ENCODE results near the gene CDC42BPG. TPM values are rescaled to one million over a fixed set of nuclear protein-coding genes. Genes with fewer than 3 reads are reported as not detected.

Gene CDC42BPG
- total RNA-seq, 2 donors from 2014 or later: 1.1 to 1.5 TPM

DNA sequence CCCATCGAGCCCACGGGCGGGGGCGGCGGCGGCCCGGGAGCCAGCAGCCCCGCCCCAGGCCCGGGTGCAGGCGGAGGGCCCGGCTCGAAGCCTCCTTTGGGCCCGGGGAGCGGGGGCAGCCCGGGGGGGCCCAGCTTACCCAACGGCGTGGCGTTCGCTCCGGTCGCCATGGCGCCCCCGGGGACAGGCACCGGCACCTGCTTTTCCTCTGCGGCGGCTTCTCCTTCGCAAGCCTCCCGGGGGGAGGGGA, 66.3 kb downstream of the CDC42BPG start:
- H3K27ac Mint-ChIP-seq: no peak overlapping the region
- H3K4me1 Mint-ChIP-seq (ENCODE audit: low read depth): peaks cover 69% of the 10 kb centered on the region
- H3K4me3 Mint-ChIP-seq: peak overlapping the region; percentile 91 to 94
- no peaks in the 10 kb centered on the region for H3K9me3 Mint-ChIP-seq
- H3K36me3 Mint-ChIP-seq (ENCODE audit: insufficient read depth in 2 of 2): peaks cover 26 to 48% of the 10 kb centered on the region in 2 donors
- H3K27me3 Mint-ChIP-seq (ENCODE audit: low read depth): no peaks in the 10 kb centered on the region
- DNase-seq (no peak), ATAC-seq (replicated peaks in 1 of 2) (peak in 1 of 2 donors; percentile 1)

DNA sequence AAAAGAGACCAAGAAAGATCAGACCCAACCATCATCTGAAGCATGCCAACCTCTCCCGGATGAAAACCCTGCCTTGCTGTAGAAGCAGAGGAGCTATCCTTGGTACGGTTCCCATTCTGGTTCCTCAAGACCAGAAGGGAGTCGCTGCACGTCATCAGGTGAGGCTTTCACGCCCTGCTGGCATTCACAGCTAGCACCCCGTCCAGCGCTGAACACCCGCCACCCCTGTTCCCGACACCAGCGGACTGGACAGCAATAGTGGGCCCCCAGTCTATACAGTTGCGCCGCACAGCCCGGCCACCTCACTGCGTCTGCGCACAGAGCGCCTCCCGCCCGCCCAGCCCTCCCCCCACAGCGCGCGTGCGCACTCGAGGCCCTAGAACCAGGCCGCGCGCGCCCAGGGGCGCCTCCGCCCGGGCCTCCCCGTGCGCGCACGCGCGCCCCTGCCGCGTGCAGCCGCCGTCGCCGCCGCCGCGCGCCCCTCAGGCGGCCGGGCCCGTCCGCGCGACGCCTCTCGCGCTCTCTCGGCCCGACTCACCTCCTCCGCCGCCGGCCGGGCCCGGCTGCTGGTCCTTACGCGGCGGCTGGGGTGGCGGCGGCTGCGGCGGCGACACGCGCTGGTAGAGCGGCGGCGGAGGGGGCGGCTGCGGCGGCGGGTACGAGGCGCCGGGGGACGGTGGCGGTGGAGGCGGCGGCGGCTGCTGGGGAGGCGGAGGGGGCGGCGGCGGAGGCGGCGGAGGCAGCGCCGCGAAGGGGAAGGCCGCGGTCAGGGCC, 66.8 kb downstream of the CDC42BPG start:
- DNase-seq: peak; percentile 84 to 89
- Mint-ChIP-seq H3K4me1 (ENCODE audit: low read depth) (peaks cover 74% of the 10 kb centered on the region), H3K36me3 (ENCODE audit: insufficient read depth in 2 of 2) (peaks cover 26 to 49% of the 10 kb centered on the region in 2 donors)

DNA sequence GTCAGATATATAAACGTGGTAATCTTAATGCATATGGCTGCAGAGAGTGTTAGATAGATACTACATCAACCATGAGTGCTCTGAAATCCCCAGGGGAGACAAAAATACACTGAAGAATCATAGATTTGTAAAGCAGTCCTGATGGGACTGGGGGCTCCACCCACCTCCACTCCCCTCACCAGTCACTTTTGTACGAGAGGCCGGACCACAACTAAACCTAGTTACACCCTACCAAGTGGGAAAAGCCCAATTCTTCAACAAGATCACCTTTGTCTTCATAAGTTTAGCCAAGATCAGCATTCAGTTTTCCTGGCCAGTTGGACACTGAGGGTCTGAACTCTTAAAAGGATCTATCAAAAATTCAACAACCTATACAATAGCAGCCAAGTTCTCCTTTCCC, 67.6 kb downstream of the CDC42BPG start:
- Mint-ChIP-seq H3K27me3 (ENCODE audit: low read depth) (no peaks in the 10 kb centered on the region), H3K4me3 (peak overlapping the region; percentile 94 to 99), H3K9me3 (no peaks in the 10 kb centered on the region), H3K4me1 (ENCODE audit: low read depth) (peaks cover 81% of the 10 kb centered on the region), H3K36me3 (ENCODE audit: insufficient read depth in 2 of 2) (peaks cover 26 to 57% of the 10 kb centered on the region in 2 donors), H3K27ac (peak overlapping the region; percentile 98)
- ATAC-seq (replicated peaks in 1 of 2) (no peak), DNase-seq (no peak)

More for the DNA sequence above, 66.8 kb downstream of the CDC42BPG start:
- H3K27me3 Mint-ChIP-seq (ENCODE audit: low read depth): no peaks in the 10 kb centered on the region
- peak overlapping the region; percentile 94 to 99 for H3K4me3 Mint-ChIP-seq
- peak overlapping the region; percentile 98 for H3K27ac Mint-ChIP-seq
- ATAC-seq (replicated peaks in 1 of 2): peak; percentile 4 to 16
- H3K9me3 Mint-ChIP-seq: no peaks in the 10 kb centered on the region

GRCh38 chr11:64776425-64776824, 68.0 kb downstream of the CDC42BPG start:
- Mint-ChIP-seq H3K4me1 (ENCODE audit: low read depth) (peaks cover 86% of the 10 kb centered on the region), H3K4me3 (peak overlapping the region; percentile 94 to 99)

DNA sequence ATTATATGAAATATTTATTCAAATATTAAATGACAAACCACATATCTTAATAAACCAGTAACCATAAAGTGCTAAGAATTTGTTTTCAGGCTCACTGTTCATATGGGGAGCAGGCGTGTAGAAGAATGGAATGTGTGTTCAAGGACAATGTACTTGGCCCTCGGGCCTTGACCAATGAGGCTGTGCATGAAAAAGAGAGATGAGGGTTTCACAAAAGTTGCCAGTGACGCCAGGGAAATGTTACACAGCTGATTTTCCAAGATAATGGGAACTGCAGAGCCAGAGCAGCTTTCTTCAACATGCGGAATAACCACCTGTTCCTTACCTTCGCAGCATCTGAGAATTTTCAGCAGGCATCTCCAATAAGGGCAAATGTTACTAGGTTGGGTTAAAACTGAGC, 70.3 kb downstream of the CDC42BPG start:
- peak overlapping the region in 1 of 2 donors; percentile 99 for H3K4me3 Mint-ChIP-seq
- H3K9me3 Mint-ChIP-seq: no peaks in the 10 kb centered on the region
- DNase-seq (no peak), ATAC-seq (replicated peaks in 1 of 2) (no peak)
- peaks cover 84% of the 10 kb centered on the region for H3K4me1 Mint-ChIP-seq (ENCODE audit: low read depth)
- peaks cover 35 to 77% of the 10 kb centered on the region in 2 donors for H3K36me3 Mint-ChIP-seq (ENCODE audit: insufficient read depth in 2 of 2)
- peak overlapping the region; percentile 98 for H3K27ac Mint-ChIP-seq
- H3K27me3 Mint-ChIP-seq (ENCODE audit: low read depth): no peaks in the 10 kb centered on the region

More at GRCh38 chr11:64776425-64776824, 68.0 kb downstream of the CDC42BPG start:
- no peak for DNase-seq
- H3K36me3 Mint-ChIP-seq (ENCODE audit: insufficient read depth in 2 of 2): peaks cover 26 to 61% of the 10 kb centered on the region in 2 donors
- no peak for ATAC-seq (replicated peaks in 1 of 2)
- peak overlapping the region; percentile 98 for H3K27ac Mint-ChIP-seq
- H3K9me3 Mint-ChIP-seq: no peaks in the 10 kb centered on the region
- H3K27me3 Mint-ChIP-seq (ENCODE audit: low read depth): no peaks in the 10 kb centered on the region

Other genes starting within 250 kb of the CDC42BPG start
- gene NRXN2, start 121.5 kb downstream of the CDC42BPG start, total RNA-seq: under 1 TPM; 0.37 to 0.55 TPM
- gene RASGRP2, start 100.5 kb downstream of the CDC42BPG start, total RNA-seq: 10 to 100 TPM; 18.8 to 27.9 TPM
- 1 to 10 TPM; 4.0 to 4.5 TPM for gene PYGM, start 84.7 kb downstream of the CDC42BPG start, total RNA-seq
- gene SF1, start 66.1 kb downstream of the CDC42BPG start, total RNA-seq: 100 to 1,000 TPM; 332 to 337 TPM
- 10 to 100 TPM; 74.7 to 84.5 TPM for gene MAP4K2, start 41.4 kb downstream of the CDC42BPG start, total RNA-seq
- 10 to 100 TPM; 33.8 to 36.3 TPM for gene MEN1, start 34.1 kb downstream of the CDC42BPG start, total RNA-seq
- 100 to 1,000 TPM; 136 to 159 TPM for gene EHD1, start 34.0 kb upstream of the CDC42BPG start, total RNA-seq
- gene ATG2A, start 72.6 kb upstream of the CDC42BPG start, total RNA-seq: 10 to 100 TPM; 20.9 to 27.0 TPM
- 10 to 100 TPM; 15.0 to 24.0 TPM for gene PPP2R5B, start 80.0 kb upstream of the CDC42BPG start, total RNA-seq
- gene GPHA2, start 91.2 kb upstream of the CDC42BPG start, total RNA-seq: under 1 TPM; 0.58 to 0.81 TPM
- gene MAJIN, start 127.5 kb upstream of the CDC42BPG start, total RNA-seq: 1 to 10 TPM; 1.7 to 2.7 TPM
- gene BATF2, start 152.3 kb upstream of the CDC42BPG start, total RNA-seq: under 1 TPM; 0.31 to 0.39 TPM
- gene ARL2, start 169.5 kb upstream of the CDC42BPG start, total RNA-seq: 100 to 1,000 TPM in 1 of 2 donors, 10 to 100 TPM in 1; 96.0 to 101 TPM
- 10 to 100 TPM; 31.5 to 38.7 TPM for gene SNX15, start 182.8 kb upstream of the CDC42BPG start, total RNA-seq
- gene SAC3D1, start 196.6 kb upstream of the CDC42BPG start, total RNA-seq: 10 to 100 TPM; 18.1 to 21.6 TPM
- 10 to 100 TPM; 25.0 to 31.6 TPM for gene NAALADL1, start 213.9 kb upstream of the CDC42BPG start, total RNA-seq
- 100 to 1,000 TPM; 139 to 174 TPM for gene CDCA5, start 239.4 kb upstream of the CDC42BPG start, total RNA-seq
- 10 to 100 TPM; 44.2 to 46.5 TPM for gene ZFPL1, start 239.6 kb upstream of the CDC42BPG start, total RNA-seq

Data from activated T-cell treated with anti-CD3 and anti-CD28 coated beads, Interleukin-2, amount 50 U/mL, for 72 hours (primary cell).